NCI-H1105 (cell line): ENCODE measurements around the gene EPS8.

Experiments used
- DNase-seq: peaks from one replicate; lab custom pipeline; 2025; lab: John Stamatoyannopoulos, UW

The EPS8 gene

DNA sequence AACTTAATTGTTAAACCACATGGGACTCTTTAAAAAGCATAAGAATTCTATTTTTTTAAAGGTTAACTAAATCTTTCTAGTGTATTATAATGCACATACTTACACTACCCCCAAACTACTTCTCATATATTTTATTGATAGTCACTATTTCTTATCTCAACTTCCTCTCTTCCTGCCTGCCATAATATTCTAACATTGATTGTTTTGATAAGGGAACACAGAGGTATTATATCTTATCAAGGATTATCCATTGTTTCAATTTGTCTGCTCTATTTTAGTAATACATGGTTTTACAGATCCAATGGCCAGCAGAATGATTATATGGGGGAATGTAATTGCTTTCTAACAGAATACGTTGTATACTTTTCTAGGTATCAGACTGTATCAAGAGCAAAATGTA is 98.9 kb downstream of the EPS8 start:
- DNase-seq, result no peak

DNA sequence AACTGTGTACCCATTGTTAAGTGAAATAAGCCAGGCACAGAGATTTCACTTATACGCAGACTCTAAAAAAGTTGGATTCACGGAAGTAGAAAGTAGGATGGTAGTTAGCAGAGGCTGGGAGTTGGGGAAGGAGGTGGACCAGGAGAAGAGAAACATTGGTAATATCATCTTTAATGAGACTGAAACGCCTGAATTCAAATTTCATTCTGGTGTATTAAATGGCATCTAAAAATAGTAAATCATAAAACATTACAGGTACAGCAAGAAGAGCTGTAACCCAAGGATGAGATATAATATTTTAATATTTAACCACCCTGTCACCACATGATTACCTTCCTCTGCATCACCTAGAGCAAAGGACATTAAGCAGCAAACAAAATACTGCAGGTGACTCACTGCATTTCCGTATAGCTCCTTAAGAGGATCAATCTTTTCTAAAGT is 99.4 kb downstream of the EPS8 start:
- DNase-seq, result no peak

DNA sequence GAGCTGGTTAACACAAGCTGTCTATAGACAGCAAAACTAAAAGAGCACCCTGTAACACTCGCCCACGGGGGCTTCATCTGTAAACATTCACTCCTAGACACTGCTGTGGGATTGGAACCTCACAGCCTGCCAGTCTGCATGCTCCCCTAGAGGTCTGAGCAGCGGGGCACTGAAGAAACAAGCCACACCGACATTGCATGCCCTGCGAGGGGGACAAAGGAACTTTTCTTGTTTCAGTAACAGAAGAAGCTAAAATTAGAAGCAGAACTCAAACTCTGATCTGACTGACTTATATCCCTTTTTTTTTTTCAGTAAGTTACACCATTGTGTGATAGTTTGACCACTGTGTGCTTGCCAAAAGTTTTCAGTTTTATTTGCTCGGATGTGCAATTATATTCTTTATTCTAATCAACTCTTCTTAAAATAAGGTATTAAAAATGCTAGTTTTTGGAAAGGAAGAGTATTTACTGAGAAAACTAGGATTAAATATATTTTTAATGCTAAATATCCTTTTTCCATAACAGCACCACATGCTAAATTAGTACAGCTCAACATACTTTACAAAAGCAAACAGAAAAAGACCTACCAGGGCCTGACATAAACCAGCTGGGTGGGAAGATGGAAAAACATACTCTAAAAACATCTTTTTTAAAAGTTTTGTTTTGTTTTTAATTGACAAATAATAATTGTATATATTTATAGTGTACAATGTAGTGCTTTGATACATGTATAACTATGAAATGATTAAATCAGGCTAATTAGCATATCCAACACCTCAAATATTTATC is 100.2 kb downstream of the EPS8 start:
- DNase-seq, result no peak

DNA sequence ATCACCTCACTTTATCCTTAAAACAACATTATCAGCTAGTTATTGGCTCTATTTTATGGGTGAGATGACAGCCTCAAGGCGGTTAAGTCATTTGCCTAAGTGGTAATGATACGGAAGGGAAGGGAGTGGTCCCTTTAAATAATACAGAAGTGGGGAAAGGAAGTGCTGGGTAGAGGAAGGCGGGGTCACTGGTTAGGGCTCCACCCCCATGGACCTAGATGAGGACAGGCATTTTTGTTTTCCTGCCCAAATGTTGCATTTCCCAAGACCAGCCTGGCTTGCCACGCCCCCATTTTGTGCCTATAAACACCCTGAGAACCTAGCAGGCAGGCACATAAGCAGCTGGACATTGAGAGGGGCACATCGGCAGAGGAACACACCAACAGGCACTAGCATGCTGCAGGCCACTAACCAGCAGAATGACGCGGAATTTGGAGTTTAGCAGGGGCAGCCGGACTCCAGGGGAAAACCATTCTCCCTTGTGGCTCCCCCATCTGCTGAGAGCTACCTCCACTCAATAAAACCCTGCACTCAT is 100.9 kb downstream of the EPS8 start:
- DNase-seq, result no peak

GRCh38 chr12:15687583-15687982 is 101.6 kb downstream of the EPS8 start:
- DNase-seq, result no peak

GRCh38 chr12:15684896-15685658 is 104.1 kb downstream of the EPS8 start:
- DNase-seq, result no peak

DNA sequence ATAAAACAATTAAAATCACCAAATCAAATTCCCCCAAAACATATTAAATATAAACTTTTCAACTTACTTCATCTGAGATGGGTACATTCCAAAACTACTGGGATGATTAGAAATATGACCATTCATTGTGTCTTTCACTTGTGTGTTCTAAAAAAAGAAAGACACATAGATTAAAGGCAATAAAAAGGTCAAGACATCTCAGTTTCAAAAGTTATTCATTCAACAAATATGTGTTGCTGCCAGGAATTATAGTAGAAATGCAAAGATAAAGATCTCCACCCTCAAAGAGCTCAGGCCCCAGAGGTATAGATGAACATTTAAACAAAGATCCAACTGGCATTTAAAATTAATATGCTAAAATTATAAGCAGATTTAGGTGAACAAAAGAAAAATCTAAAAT is 106.4 kb downstream of the EPS8 start:
- no peak for DNase-seq

- no peak for DNase-seq
Observed at GRCh38 chr12:15679151-15679550, 110.0 kb downstream of the EPS8 start.

DNA sequence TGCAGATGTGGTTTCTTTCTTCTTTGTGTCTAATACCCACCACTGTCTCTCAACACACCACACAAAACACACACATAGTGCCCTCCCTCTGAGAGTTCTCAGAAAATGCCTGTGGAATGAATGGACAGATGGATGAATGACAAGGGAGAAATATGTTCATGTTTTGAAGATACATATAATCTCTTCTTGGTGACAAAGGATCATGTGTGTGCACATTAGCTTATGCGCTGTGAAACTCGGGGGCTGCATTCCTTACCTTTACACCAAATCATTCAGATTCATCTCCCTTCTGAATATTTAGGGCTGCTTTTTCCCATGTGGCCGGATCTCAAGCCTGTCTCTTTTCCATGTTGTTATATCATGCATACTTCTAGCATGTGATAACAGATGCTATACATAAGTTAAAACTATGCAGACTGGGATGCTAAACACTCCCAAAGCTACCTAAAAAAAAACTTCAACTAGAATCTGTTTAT is 111.4 kb downstream of the EPS8 start:
- DNase-seq, result no peak

- no peak for DNase-seq
Observed at GRCh38 chr12:15677228-15677627, 112.0 kb downstream of the EPS8 start.

- no peak for DNase-seq
Observed at GRCh38 chr12:15672671-15673270, 116.4 kb downstream of the EPS8 start.

DNA sequence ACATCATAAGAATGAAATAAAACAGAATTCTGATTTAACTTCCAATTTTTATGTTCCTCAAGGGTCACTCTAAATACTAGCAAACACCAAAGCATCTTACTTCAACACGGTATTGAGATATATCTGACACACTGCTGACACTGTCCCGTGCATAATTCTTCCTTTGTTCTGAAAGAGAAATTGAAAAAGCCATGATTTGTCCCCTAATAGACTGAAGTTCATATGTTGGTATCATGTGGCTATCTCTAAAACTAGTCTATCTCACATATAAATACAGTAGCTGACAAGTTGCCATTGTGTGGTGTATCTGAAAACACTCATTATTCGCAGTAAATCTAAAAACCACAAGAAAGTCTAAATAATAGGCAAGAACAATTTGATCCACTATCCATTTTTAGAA is 118.4 kb downstream of the EPS8 start:
- DNase-seq, result no peak

DNA sequence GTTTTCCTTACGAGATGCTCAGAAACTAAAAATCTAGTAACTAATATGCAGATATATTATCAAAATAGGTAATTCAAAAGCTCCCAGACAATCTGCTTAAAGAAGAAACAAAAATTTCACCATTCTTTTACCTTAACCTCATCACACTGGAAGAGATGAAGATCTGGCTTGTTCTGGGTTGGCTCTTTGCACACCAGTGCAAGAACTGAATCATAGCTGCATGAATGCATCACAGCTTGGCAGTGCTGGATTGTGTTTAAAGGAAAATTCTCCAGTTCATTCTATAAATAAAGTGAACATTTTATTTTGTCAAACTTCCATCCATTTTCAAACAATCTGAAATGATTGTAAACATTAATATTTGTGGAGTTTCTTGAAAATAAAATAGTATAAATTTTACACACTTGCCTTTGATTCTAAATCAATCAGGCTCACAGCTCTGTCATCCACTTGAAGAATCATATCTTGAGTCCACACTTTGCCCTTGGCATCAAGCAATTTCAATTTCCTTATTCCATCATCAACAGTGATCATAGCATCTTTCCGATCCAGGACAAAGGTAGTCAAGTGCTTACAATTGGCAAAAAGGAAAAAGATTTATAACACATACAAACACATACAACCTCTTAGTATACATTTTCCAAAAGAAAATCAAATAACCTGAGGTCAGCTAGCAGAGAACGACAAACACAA is 119.8 kb downstream of the EPS8 start:
- DNase-seq, result no peak

DNA sequence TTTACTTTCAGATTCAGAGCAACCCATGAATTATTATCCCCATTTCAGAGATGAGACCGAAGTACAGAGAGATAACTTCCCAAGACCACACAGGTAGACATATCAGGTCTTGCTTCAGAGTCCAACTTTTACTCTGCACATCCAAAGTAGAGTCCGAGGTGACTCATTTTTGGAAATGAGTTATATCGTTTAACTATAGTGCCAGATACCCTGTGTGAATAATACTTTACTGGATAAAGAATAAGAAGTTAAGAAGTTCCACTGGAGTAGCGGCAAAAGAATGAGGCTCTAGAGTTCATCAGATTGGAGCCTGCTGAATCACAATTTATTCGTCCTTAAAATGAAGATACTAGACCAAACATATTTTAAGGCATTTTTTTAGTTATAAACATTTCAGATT is 124.7 kb downstream of the EPS8 start:
- DNase-seq, result no peak

DNA sequence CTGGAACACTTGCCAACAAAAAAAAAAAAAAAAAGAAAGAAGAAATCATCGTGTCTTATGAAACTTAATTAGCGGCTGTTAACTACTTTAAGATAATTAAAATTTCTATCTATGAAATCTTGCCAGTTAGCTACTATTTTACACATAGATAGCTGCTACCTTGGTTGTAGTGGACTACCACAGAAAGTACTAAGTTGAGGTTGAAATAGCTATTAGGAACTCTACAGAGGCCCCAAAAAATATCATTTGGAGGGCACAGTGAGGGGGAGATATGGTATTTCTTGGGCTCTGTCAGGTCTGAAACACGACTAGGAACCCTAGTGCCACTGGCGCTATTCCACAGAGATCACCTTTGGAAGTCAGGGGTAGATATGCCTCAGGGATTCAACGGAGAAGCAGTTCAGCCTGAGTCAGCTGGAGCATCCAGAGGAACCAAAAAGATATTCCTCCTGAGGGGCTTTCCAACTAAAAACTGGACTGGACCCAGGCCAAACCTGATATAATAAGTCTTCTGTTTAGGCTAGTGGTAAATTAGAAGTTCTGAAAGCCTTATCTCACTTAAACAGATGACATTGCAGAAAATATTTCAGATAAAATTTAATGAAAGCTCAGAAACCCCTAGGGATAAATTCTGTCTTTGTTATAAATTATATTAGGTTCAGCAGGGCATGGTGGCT is 126.1 kb downstream of the EPS8 start:
- DNase-seq, result no peak

DNA sequence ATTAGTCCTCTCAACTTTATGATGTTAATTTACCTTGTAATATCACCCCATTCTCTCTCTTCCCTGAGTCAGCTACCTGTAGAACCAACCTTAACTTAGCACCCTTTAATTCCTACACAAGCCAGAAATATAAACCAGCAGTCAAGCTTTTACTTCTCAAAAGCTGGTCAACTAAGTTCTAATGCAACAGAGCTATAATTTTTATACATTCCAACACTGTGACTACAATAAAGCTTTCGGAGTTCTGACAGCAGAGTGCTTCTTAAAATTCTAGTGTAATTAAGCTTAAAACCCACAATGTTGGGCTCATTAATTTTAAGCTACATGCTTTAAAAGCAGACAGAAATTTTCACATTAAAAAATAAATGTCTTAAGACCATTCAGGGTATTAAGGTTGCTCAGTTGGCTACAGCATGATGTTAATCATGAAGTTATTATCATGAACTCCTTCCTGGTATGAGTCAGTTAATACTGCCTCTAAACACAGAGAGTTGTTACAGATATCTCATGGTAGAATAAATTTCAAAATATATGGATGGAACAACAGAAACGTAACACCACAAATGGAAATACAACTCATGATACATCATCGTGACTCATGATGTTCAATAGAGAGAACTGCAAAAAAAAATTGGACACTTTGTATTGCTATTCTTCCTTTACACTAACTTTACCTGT is 126.7 kb downstream of the EPS8 start:
- DNase-seq, result no peak

- DNase-seq, result no peak
Observed at GRCh38 chr12:15651371-15651770, 137.8 kb downstream of the EPS8 start.

GRCh38 chr12:15650399-15651128 is 138.6 kb downstream of the EPS8 start:
- DNase-seq, result no peak

DNA sequence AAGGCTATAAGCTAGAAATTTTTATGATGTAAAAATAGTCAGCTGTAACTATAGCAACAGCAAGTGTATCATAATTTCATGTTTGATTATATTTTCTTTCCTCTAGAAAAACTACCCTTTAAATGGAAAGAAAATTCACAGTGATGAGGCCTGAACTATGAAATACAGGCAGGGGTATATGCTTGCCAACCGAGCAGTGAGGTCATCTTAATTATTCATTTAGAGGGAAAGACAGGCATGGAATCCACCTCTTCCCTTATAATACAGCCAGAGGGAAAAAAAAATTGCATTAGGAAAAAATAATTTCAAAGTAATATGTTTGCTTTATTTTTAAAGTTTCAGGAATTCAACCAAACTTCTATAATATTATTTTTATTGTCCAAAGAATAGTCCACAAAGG is 139.8 kb downstream of the EPS8 start:
- DNase-seq, result no peak

DNA sequence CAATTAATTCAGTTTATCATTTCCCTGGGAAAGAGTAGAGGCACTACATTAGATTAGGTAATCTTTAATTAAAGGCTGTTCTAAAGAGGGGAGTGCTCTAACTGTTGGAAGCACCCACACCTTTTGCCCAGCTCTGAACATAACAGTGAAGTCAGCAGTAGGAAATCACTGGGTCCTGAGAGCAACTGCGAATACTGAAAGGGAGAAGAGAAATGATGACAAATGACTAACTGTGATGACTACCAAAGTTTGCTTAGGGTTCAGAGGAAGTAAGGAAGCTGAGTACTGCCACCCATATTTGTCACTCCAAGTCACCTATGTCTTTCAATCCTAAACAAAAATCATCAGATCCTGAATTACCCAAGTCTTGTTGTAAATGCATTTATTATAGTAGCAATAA is 140.6 kb downstream of the EPS8 start:
- no peak for DNase-seq
